ENCODE results near the gene PAQR4.
"Not testable (repeated sequence)": the region's sequence is repeated elsewhere in the genome, so short reads cannot be mapped to it uniquely, and the experiment has no call there.

Gene PAQR4

GRCh38 chr16:2927010-2927646 is 42.0 kb upstream of the PAQR4 start:
- TF ChIP-seq, protein P1, sequence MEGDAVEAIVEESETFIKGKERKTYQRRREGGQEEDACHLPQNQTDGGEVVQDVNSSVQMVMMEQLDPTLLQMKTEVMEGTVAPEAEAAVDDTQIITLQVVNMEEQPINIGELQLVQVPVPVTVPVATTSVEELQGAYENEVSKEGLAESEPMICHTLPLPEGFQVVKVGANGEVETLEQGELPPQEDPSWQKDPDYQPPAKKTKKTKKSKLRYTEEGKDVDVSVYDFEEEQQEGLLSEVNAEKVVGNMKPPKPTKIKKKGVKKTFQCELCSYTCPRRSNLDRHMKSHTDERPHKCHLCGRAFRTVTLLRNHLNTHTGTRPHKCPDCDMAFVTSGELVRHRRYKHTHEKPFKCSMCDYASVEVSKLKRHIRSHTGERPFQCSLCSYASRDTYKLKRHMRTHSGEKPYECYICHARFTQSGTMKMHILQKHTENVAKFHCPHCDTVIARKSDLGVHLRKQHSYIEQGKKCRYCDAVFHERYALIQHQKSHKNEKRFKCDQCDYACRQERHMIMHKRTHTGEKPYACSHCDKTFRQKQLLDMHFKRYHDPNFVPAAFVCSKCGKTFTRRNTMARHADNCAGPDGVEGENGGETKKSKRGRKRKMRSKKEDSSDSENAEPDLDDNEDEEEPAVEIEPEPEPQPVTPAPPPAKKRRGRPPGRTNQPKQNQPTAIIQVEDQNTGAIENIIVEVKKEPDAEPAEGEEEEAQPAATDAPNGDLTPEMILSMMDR (IDR thresholded peaks at IDR 0.05; ENCODE audit: low read depth, low read length): peak; percentile 88
- no peak overlapping the region for H3K4me3 ChIP-seq (ENCODE audit: low read depth, low read length)

GRCh38 chr16:2928151-2928550 is 41.0 kb upstream of the PAQR4 start:
- H3K4me3 ChIP-seq (ENCODE audit: low read depth, low read length): not testable (repeated sequence)

DNA sequence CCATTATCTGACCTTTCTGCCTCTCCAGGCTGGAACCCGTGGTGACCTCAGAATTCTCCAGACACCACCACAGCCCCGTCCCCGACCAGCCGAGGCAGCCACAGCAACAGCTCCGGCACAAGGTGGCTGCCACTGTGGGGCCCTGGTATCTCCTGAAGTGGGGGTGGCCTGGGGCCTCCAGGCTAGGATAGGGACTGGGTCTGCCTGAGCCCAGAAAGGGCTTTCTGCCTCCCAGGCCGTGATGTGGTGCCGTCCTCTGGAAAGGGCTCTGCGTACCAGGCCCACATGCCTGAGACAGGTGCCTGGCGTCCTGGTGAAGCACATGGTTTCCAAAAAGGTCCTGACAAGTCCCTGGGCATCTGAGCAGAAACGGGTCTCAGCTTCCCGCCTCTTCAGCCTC is 40.4 kb upstream of the PAQR4 start:
- H3K4me3 ChIP-seq (ENCODE audit: low read depth, low read length): no peak overlapping the region
- TF ChIP-seq, protein P1 (IDR thresholded peaks at IDR 0.05; ENCODE audit: low read depth, low read length): no peak

GRCh38 chr16:2929693-2930092 is 39.5 kb upstream of the PAQR4 start:
- TF ChIP-seq, protein P1 (IDR thresholded peaks at IDR 0.05; ENCODE audit: low read depth, low read length): no peak
- no peak overlapping the region for H3K4me3 ChIP-seq (ENCODE audit: low read depth, low read length)

GRCh38 chr16:2930236-2930635 is 38.9 kb upstream of the PAQR4 start:
- TF ChIP-seq, protein P1 (IDR thresholded peaks at IDR 0.05; ENCODE audit: low read depth, low read length): no peak
- no peak overlapping the region for H3K4me3 ChIP-seq (ENCODE audit: low read depth, low read length)

DNA sequence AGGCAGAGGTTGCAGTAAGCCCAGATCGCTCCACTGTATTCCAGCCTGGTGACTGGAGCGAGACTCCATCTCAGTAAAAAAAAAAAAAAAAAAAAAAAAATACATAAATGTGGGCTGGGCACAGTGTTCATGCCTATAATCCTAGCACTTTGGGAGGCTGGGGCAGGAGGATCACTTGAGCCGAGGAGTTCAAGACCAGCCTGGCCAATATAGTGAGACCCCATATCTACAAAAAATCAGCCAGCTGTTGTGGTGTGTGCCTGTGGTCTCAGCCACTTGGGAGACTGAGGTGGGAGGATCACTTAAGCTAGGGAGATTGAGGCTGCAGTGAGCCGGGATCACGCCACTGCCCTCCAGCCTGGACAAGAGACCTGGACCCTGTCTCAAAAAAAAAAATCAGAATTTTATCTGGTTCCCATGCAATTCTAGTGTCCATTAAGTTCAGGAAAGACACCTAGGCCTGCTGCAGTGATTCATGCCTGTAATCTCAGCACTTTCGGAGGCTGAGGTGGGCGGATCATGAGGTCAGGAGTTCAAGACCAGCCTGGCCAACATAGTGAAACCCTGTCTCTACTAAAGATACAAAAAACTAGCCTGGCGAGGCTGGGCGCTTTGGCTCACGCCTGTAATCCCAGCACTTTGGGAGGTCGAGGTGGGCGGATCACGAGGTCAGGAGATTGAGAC is 37.8 kb upstream of the PAQR4 start:
- H3K4me3 ChIP-seq (ENCODE audit: low read depth, low read length): not testable (repeated sequence)

GRCh38 chr16:2933136-2933535 is 36.0 kb upstream of the PAQR4 start:
- TF ChIP-seq, protein P1 (IDR thresholded peaks at IDR 0.05; ENCODE audit: low read depth, low read length): no peak

GRCh38 chr16:2933701-2934100 is 35.4 kb upstream of the PAQR4 start:
- no peak overlapping the region for H3K4me3 ChIP-seq (ENCODE audit: low read depth, low read length)
- TF ChIP-seq, protein P1 (IDR thresholded peaks at IDR 0.05; ENCODE audit: low read depth, low read length): no peak

More at GRCh38 chr16:2933136-2933535, 36.0 kb upstream of the PAQR4 start:
- H3K4me3 ChIP-seq (ENCODE audit: low read depth, low read length): no peak overlapping the region

Data from WI38 (cell line).